ENCODE results near the gene CDH2.

The CDH2 gene

GRCh38 chr18:28027755-28028154, 149.2 kb downstream of the CDH2 start:
- intact Hi-C loops (cut with DNase I): no loop called here
- DNase-seq: no peak

- no peak for DNase-seq
- intact Hi-C loops (cut with DNase I): no loop called here
Observed at GRCh38 chr18:28019425-28020108, 157.4 kb downstream of the CDH2 start.

- intact Hi-C loops (cut with DNase I): no loop called here
- no peak for DNase-seq
Observed at GRCh38 chr18:28018351-28018750, 158.6 kb downstream of the CDH2 start.

- intact Hi-C loops (cut with DNase I): no loop called here
Observed at GRCh38 chr18:28015671-28016070, 161.3 kb downstream of the CDH2 start.

GRCh38 chr18:28013066-28013465, 163.9 kb downstream of the CDH2 start:
- intact Hi-C loops (cut with DNase I): no loop called here
- DNase-seq: peak in 2 of 42 donors; percentile 10 to 14

More at GRCh38 chr18:28015671-28016070, 161.3 kb downstream of the CDH2 start:
- DNase-seq: no peak

- no peak for DNase-seq
- intact Hi-C loops (cut with DNase I): no loop called here
Observed at GRCh38 chr18:28012336-28012735, 164.6 kb downstream of the CDH2 start.

- no peak for DNase-seq
- intact Hi-C loops (cut with DNase I): loop anchor here (5.0 kb wide), 1 partner anchor 168 kb away; the partner anchor contains the start of gene CDH2
Observed at GRCh38 chr18:28009589-28009988, 167.3 kb downstream of the CDH2 start.

GRCh38 chr18:28007841-28008240, 169.1 kb downstream of the CDH2 start:
- no peak for DNase-seq
- intact Hi-C loops (cut with DNase I): loop anchor here (5.0 kb wide), 1 partner anchor 169 kb away; the partner anchor contains the start of gene CDH2

GRCh38 chr18:28005164-28005563, 171.8 kb downstream of the CDH2 start:
- peak in 16 of 42 donors; percentile 10 to 65 (median 28) for DNase-seq
- intact Hi-C loops (cut with DNase I): loop anchor here (5.0 kb wide), 1 partner anchor 172 kb away; the partner anchor contains the start of gene CDH2

GRCh38 chr18:28004606-28005005, 172.3 kb downstream of the CDH2 start:
- intact Hi-C loops (cut with DNase I): loop anchor here (5.0 kb wide), 1 partner anchor 173 kb away; the partner anchor contains the start of gene CDH2
- DNase-seq: no peak

GRCh38 chr18:28003451-28003850, 173.5 kb downstream of the CDH2 start:
- intact Hi-C loops (cut with DNase I): no loop called here

GRCh38 chr18:28002841-28003240, 174.1 kb downstream of the CDH2 start:
- intact Hi-C loops (cut with DNase I): no loop called here
- DNase-seq: peak in 4 of 42 donors; percentile 18 to 55 (median 28)

More at GRCh38 chr18:28003451-28003850, 173.5 kb downstream of the CDH2 start:
- DNase-seq: peak in 20 of 42 donors; percentile 16 to 75 (median 42)

- no peak for DNase-seq
- intact Hi-C loops (cut with DNase I): no loop called here
Observed at GRCh38 chr18:27996801-27997272, 180.1 kb downstream of the CDH2 start.

- no peak for DNase-seq
- intact Hi-C loops (cut with DNase I): no loop called here
Observed at GRCh38 chr18:27995770-27996502, 181.0 kb downstream of the CDH2 start.

GRCh38 chr18:27994571-27994970, 182.4 kb downstream of the CDH2 start:
- DNase-seq: no peak
- intact Hi-C loops (cut with DNase I): no loop called here

- no peak for DNase-seq
- intact Hi-C loops (cut with DNase I): no loop called here
Observed at GRCh38 chr18:27991391-27991790, 185.5 kb downstream of the CDH2 start.

- no peak for DNase-seq
- intact Hi-C loops (cut with DNase I): no loop called here
Observed at GRCh38 chr18:27985832-27986231, 191.1 kb downstream of the CDH2 start.

- intact Hi-C loops (cut with DNase I): no loop called here
- DNase-seq: no peak
Observed at GRCh38 chr18:27983780-27984179, 193.2 kb downstream of the CDH2 start.

GRCh38 chr18:27976806-27977408, 200.0 kb downstream of the CDH2 start:
- DNase-seq: no peak
- intact Hi-C loops (cut with DNase I): no loop called here

- DNase-seq: no peak
- intact Hi-C loops (cut with DNase I): no loop called here
Observed at GRCh38 chr18:27970321-27970720, 206.6 kb downstream of the CDH2 start.

Measured in head of caudate nucleus (tissue), 42 donors.